Gastroesophageal sphincter (tissue), 4 donors: ENCODE measurements around the gene MC1R. TPM values are rescaled to one million over a fixed set of nuclear protein-coding genes. Genes with fewer than 3 reads are reported as not detected.

ENCODE experiments used
- ATAC-seq: fragments of 150-250 bp; one replicate; pipeline ENCODE4 v1.9.1; 2016; ENCODE audit warnings: mild to moderate bottlenecking, moderate library complexity
- H3K27ac ChIP-seq, 4 donors: fragments of 200-600 bp; sonication (generic) in 3 of 4; 1 replicate in 3 of 4; 2 replicates in 1 of 4; pipeline ENCODE4 v1.5.1; 2016 to 2019
- H3K27me3 ChIP-seq: fragments of 200-600 bp; sonication (generic); one replicate; pipeline ENCODE4 v1.5.1; 2019
- H3K36me3 ChIP-seq, 2 donors: fragments of 200-600 bp; sonication (generic); one replicate each; pipeline ENCODE4 v1.5.1; 2019; ENCODE audit warnings: control low read depth in 1 of 2
- H3K4me1 ChIP-seq, 3 donors: fragments of 200-600 bp; sonication (generic); 1 replicate in 2 of 3; 2 replicates in 1 of 3; pipeline ENCODE4 v1.5.1; 2016 to 2019; ENCODE audit warnings: control low read depth in 2 of 3
- H3K4me3 ChIP-seq, 2 donors: fragments of 200-600 bp; sonication (generic); one replicate each; pipeline ENCODE4 v1.5.1; 2019; ENCODE audit warnings: mild to moderate bottlenecking in 1 of 2, moderate library complexity in 1 of 2
- H3K9me3 ChIP-seq, 3 donors: fragments of 200-600 bp; sonication (generic); one replicate each; pipeline ENCODE4 v1.5.1; 2017 to 2019; ENCODE audit warnings: control low read depth in 2 of 3
- CTCF ChIP-seq, 4 experiments: fragments of 200-600 bp in 2 of 4; fragments of 450-650 bp in 2 of 4; sonication (generic) in 1 of 4; IDR thresholded peaks; one replicate each; pipeline ENCODE4 v1.5.1; 2017 to 2019; ENCODE audit warnings: antibody characterized with exemption in 4 of 4, mild to moderate bottlenecking in 2 of 4, moderate library complexity in 2 of 4
- EP300 ChIP-seq: sonication (generic); formaldehyde crosslinking; IDR thresholded peaks from one replicate; pipeline ENCODE4 v1.6.1; 2017; ENCODE audit warnings: antibody characterized with exemption, mild to moderate bottlenecking
- POLR2A ChIP-seq, 2 donors: fragments of 450-650 bp; IDR thresholded peaks; one replicate each; pipeline ENCODE4 v1.6.1; 2017; ENCODE audit warnings: antibody characterized with exemption in 2 of 2, mild to moderate bottlenecking in 2 of 2, moderate library complexity in 1 of 2
- POLR2AphosphoS5 ChIP-seq: sonication (generic); formaldehyde crosslinking; IDR thresholded peaks from one replicate; pipeline ENCODE4 v1.6.1; 2017; ENCODE audit warnings: antibody characterized with exemption
- WGBS, 2 donors: methylation state at CpG; one replicate each; pipeline ENCODE4 v1.1.5; 2018; ENCODE audit warnings: low coverage in 1 of 2; 5-methylcytosine and 5-hydroxymethylcytosine counted together
- total RNA-seq, 4 donors: library from RNA; depleted of rRNA; stranded (reverse); fragments of >200 nt; gene quantifications; one replicate each; pipeline ENCODE4 v1.1.0, GENCODE V29; 2016

Gene MC1R
- total RNA-seq, 4 donors from 2014 or later = 1.0 to 7.3 (median 3.6) TPM

GRCh38 chr16:89957216-89957785, 38.6 kb downstream of the MC1R start:
- Histone ChIP-seq H3K27ac (no peak overlapping the region), H3K9me3 (no peaks in the 10 kb centered on the region), H3K4me1 (no peaks in the 10 kb centered on the region), H3K27me3 (no peaks in the 10 kb centered on the region), H3K4me3 (peak overlapping the region in 1 of 2 donors; percentile 12), H3K36me3 (peaks cover 0 to 86% of the 10 kb centered on the region in 2 donors)
- ATAC-seq = no peak
- WGBS, 2 donors = 88% methylated on average over 5 of the region's 23 CpGs; no CpG with 5 or more reads in 1 of the 2 donors
- no peak for TF ChIP-seq POLR2AphosphoS5
- no peak for TF ChIP-seq POLR2A (IDR thresholded peaks at IDR 0.05)
- no peak for TF ChIP-seq EP300
- no peak for TF ChIP-seq CTCF (IDR thresholded peaks at IDR 0.05)

- H3K4me1 ChIP-seq = no peaks in the 10 kb centered on the region
- no peak for ATAC-seq
- TF ChIP-seq CTCF (IDR thresholded peaks at IDR 0.05) (no peak), POLR2AphosphoS5 (no peak), POLR2A (IDR thresholded peaks at IDR 0.05) (no peak), EP300 (no peak)
- H3K36me3 ChIP-seq = peaks cover 0 to 91% of the 10 kb centered on the region in 2 donors
- H3K4me3 ChIP-seq = no peak overlapping the region
- H3K27me3 ChIP-seq = no peaks in the 10 kb centered on the region
- H3K27ac ChIP-seq = no peak overlapping the region
- WGBS, 2 donors = no CpG with 5 or more reads among the region's 7 CpGs
- H3K9me3 ChIP-seq = no peaks in the 10 kb centered on the region
These were observed 39.4 kb downstream of the MC1R start for GRCh38 chr16:89958068-89958467.

GRCh38 chr16:89958596-89958995, 39.9 kb downstream of the MC1R start:
- TF ChIP-seq POLR2AphosphoS5 (no peak), CTCF (IDR thresholded peaks at IDR 0.05) (no peak), EP300 (no peak), POLR2A (IDR thresholded peaks at IDR 0.05) (no peak)
- H3K4me3 ChIP-seq = no peak overlapping the region
- H3K27ac ChIP-seq = no peak overlapping the region
- WGBS, 2 donors = 100% methylated on average over 1 of the region's 10 CpGs
- H3K27me3 ChIP-seq = no peaks in the 10 kb centered on the region
- H3K36me3 ChIP-seq = peaks cover 0 to 96% of the 10 kb centered on the region in 2 donors
- no peaks in the 10 kb centered on the region for H3K9me3 ChIP-seq
- H3K4me1 ChIP-seq = no peaks in the 10 kb centered on the region
- ATAC-seq = no peak

- peaks cover 0 to 97% of the 10 kb centered on the region in 2 donors for H3K36me3 ChIP-seq
- no peaks in the 10 kb centered on the region for H3K9me3 ChIP-seq
- no peaks in the 10 kb centered on the region for H3K27me3 ChIP-seq
- H3K4me1 ChIP-seq = no peaks in the 10 kb centered on the region
- H3K27ac ChIP-seq = no peak overlapping the region
- TF ChIP-seq POLR2A (IDR thresholded peaks at IDR 0.05) = no peak
- TF ChIP-seq CTCF (IDR thresholded peaks at IDR 0.05) = no peak
- no peak for TF ChIP-seq POLR2AphosphoS5
- H3K4me3 ChIP-seq = no peak overlapping the region
- no peak for ATAC-seq
- 70% methylated on average over 2 to 4 of the region's 13 CpGs for WGBS, 2 donors
These were observed 42.3 kb downstream of the MC1R start for GRCh38 chr16:89960966-89961365.

- no peak for ATAC-seq
- peaks cover 0 to 94% of the 10 kb centered on the region in 2 donors for H3K36me3 ChIP-seq
These were observed 43.3 kb downstream of the MC1R start for GRCh38 chr16:89961920-89962319.

More at GRCh38 chr16:89961920-89962319, 43.3 kb downstream of the MC1R start:
- no peak for TF ChIP-seq POLR2A (IDR thresholded peaks at IDR 0.05)
- TF ChIP-seq CTCF (IDR thresholded peaks at IDR 0.05) = no peak
- no peak for TF ChIP-seq POLR2AphosphoS5
- no peak for TF ChIP-seq EP300
- Histone ChIP-seq H3K27ac (no peak overlapping the region), H3K4me1 (no peaks in the 10 kb centered on the region), H3K27me3 (no peaks in the 10 kb centered on the region), H3K9me3 (no peaks in the 10 kb centered on the region), H3K4me3 (no peak overlapping the region)
- WGBS, 2 donors = no CpG with 5 or more reads among the region's 23 CpGs
